IMR-90 (cell line): ENCODE results near the gene TBL3. TPM values are rescaled to one million over a fixed set of nuclear protein-coding genes. Genes with fewer than 3 reads are reported as not detected.

Experiments used
- ATAC-seq: fragments of 200-7000 bp; cut with Tn5 transposase; 2 replicates; pipeline ENCODE4 v1.9.1; 2020; ENCODE audit warnings: low read depth, mild to moderate bottlenecking, moderate library complexity
- BruUV-seq: library from RNA; stranded (reverse); fragments of 400-500 nt; replicated peaks from 2 replicates; lab custom pipeline; 2021; lab: Mats Ljungman, UMichigan
- CTCF ChIA-PET: fragments of 300-600 bp; formaldehyde crosslinking; extraction: SDS; loops from one replicate; lab custom pipeline; 2021; ENCODE audit warnings: antibody characterized with exemption; lab: Yijun Ruan, JAX
- POLR2A ChIA-PET: fragments of 300-600 bp; sonication (Branson Sonifier 250); formaldehyde crosslinking; loops from one replicate; lab custom pipeline; 2022; ENCODE audit warnings: antibody characterized with exemption; ENCODE audit not compliant: unreplicated experiment; lab: Charles Lee
- DNase-seq: peaks from one replicate; pipeline ENCODE4 v3.0.0; 2013
- H2AFZ ChIP-seq: replicated peaks from 2 replicates; pipeline ENCODE3; 2013; ENCODE audit warnings: low read length, mild to moderate bottlenecking; ENCODE audit not compliant: poor library complexity
- H2AK5ac ChIP-seq: 2 replicates; pipeline ENCODE4 v1.6.1; 2013; ENCODE audit warnings: low read depth, low read length, inconsistent platforms
- H2AK9ac ChIP-seq: replicated peaks from 2 replicates; pipeline ENCODE3; 2013; ENCODE audit warnings: mild to moderate bottlenecking, low read depth, low read length, moderate library complexity; ENCODE audit not compliant: poor library complexity
- H2BK120ac ChIP-seq: 2 replicates; pipeline ENCODE4 v1.6.1; 2013; ENCODE audit warnings: low read depth, low read length, inconsistent platforms
- H2BK15ac ChIP-seq: 3 replicates; pipeline ENCODE4 v1.6.1; 2013; ENCODE audit warnings: low read depth, low read length, inconsistent platforms
- H2BK20ac ChIP-seq: 2 replicates; pipeline ENCODE4 v1.6.1; 2013; ENCODE audit warnings: low read depth, mild to moderate bottlenecking, inconsistent platforms, low read length, moderate library complexity
- H2BK5ac ChIP-seq: 2 replicates; pipeline ENCODE4 v1.6.1; 2013; ENCODE audit warnings: mild to moderate bottlenecking, low read depth, low read length, inconsistent platforms; ENCODE audit not compliant: poor library complexity, severe bottlenecking
- H3K14ac ChIP-seq: replicated peaks from 2 replicates; pipeline ENCODE4 v1.6.1; 2013; ENCODE audit warnings: low read depth, low read length, inconsistent platforms
- H3K18ac ChIP-seq: 2 replicates; pipeline ENCODE4 v1.6.1; 2013; ENCODE audit warnings: low read depth, low read length, control low read depth
- H3K23ac ChIP-seq: 2 replicates; pipeline ENCODE4 v1.6.1; 2013; ENCODE audit warnings: low read depth, low read length, inconsistent platforms
- H3K27ac ChIP-seq: 2 replicates; pipeline ENCODE4 v1.5.1; 2013; ENCODE audit warnings: mild to moderate bottlenecking, control low read depth, low read length; ENCODE audit not compliant: insufficient read depth
- H3K27me3 ChIP-seq: 2 replicates; pipeline ENCODE4 v1.6.1; 2013; ENCODE audit warnings: low read length; ENCODE audit not compliant: control insufficient read depth, insufficient read depth
- H3K36me3 ChIP-seq: 2 replicates; pipeline ENCODE4 v1.6.1; 2013; ENCODE audit warnings: low read length, mixed read lengths; ENCODE audit not compliant: control insufficient read depth, insufficient read depth
- H3K4ac ChIP-seq: 2 replicates; pipeline ENCODE4 v1.6.1; 2013; ENCODE audit warnings: low read depth, low read length, inconsistent platforms
- H3K4me1 ChIP-seq: 2 replicates; pipeline ENCODE4 v1.6.1; 2013; ENCODE audit warnings: low read length, mixed read lengths; ENCODE audit not compliant: control insufficient read depth, insufficient read depth
- H3K4me2 ChIP-seq: 2 replicates; pipeline ENCODE4 v1.6.1; 2013; ENCODE audit warnings: low read depth, mild to moderate bottlenecking, control low read depth, low read length, moderate library complexity
- H3K4me3 ChIP-seq: 2 replicates; pipeline ENCODE4 v1.5.1; 2013; ENCODE audit warnings: low read depth, mild to moderate bottlenecking, control low read depth, low read length, moderate library complexity; ENCODE audit not compliant: insufficient read depth
- H3K56ac ChIP-seq: 2 replicates; pipeline ENCODE4 v1.6.1; 2013; ENCODE audit warnings: low read length, inconsistent platforms; ENCODE audit not compliant: insufficient read depth; ENCODE audit errors: extremely low read depth
- H3K79me1 ChIP-seq, 2 experiments: 2 replicates each; pipeline ENCODE4 v1.6.1; 2013; ENCODE audit warnings: low read length in 2 of 2, inconsistent platforms in 1 of 2, low read depth in 1 of 2
- H3K9ac ChIP-seq: 2 replicates; pipeline ENCODE4 v1.6.1; 2013; ENCODE audit warnings: low read depth, low read length, control low read depth
- H3K9me1 ChIP-seq: 2 replicates; pipeline ENCODE4 v1.6.1; 2013; ENCODE audit warnings: low read length, inconsistent platforms; ENCODE audit not compliant: insufficient read depth
- H3K9me3 ChIP-seq: 2 replicates; pipeline ENCODE4 v1.6.1; 2013; ENCODE audit warnings: low read length; ENCODE audit not compliant: control insufficient read depth, insufficient read depth
- H4K20me1 ChIP-seq: 2 replicates; pipeline ENCODE4 v1.6.1; 2013; ENCODE audit warnings: low read length, inconsistent platforms; ENCODE audit not compliant: insufficient read depth
- H4K5ac ChIP-seq: 2 replicates; pipeline ENCODE4 v1.6.1; 2013; ENCODE audit warnings: mild to moderate bottlenecking, low read depth, low read length, control low read depth
- H4K8ac ChIP-seq, 2 experiments: 2 replicates each; pipeline ENCODE4 v1.6.1; 2013; ENCODE audit warnings: low read depth in 2 of 2, low read length in 2 of 2, control low read depth in 1 of 2, inconsistent platforms in 1 of 2
- H4K91ac ChIP-seq: 2 replicates; pipeline ENCODE4 v1.6.1; 2013; ENCODE audit warnings: low read depth, low read length, inconsistent platforms; ENCODE audit not compliant: insufficient read depth
- CHD1 ChIP-seq: IDR thresholded peaks from 2 replicates; pipeline ENCODE4 v1.6.1; 2012; ENCODE audit warnings: low read depth, low read length, improper control_type of control experiment
- MAZ ChIP-seq: IDR thresholded peaks from 2 replicates; pipeline ENCODE4 v1.6.1; 2012; ENCODE audit warnings: low read depth, mild to moderate bottlenecking, low read length, improper control_type of control experiment, moderate library complexity, borderline replicate concordance
- MXI1 ChIP-seq: IDR thresholded peaks from 2 replicates; pipeline ENCODE4 v1.6.1; 2012; ENCODE audit warnings: low read depth, mild to moderate bottlenecking, low read length, moderate library complexity, borderline replicate concordance
- POLR2A ChIP-seq: IDR thresholded peaks from 2 replicates; pipeline ENCODE4 v1.6.1; 2012; ENCODE audit warnings: mild to moderate bottlenecking, low read depth, low read length
- SMC3 ChIP-seq: fragments of 150-350 bp; IDR thresholded peaks from 2 replicates; pipeline ENCODE4 v1.6.1; 2016; ENCODE audit warnings: low read depth, mild to moderate bottlenecking, antibody characterized with exemption, low read length, moderate library complexity
- WGBS, 2 experiments: methylation state at CpG; one replicate each; pipeline versions ENCODE4 v1.1.5 to v1.1.7; 2013; ENCODE audit warnings: missing lambda C conversion rate in 2 of 2; ENCODE audit not compliant: insufficient read length in 1 of 2; ENCODE audit errors: extremely low coverage in 2 of 2; 5-methylcytosine and 5-hydroxymethylcytosine counted together
- dilution Hi-C: fragments of 300-500 bp; cut with HindIII; formaldehyde crosslinking; loops from one replicate; pipeline ENCODE4 v1.14.3; 2018; ENCODE audit warnings: low sequenced_read_pairs; ENCODE audit not compliant: unreplicated experiment
- in situ Hi-C: fragments of 300-500 bp; cut with MboI; formaldehyde crosslinking; loops from 3 replicates; pipeline ENCODE4 v1.14.3; 2019; ENCODE audit warnings: low sequenced_read_pairs, inconsistent platforms, mixed read lengths
- intact Hi-C: fragments of 100-400 bp; cut with micrococcal nuclease; formaldehyde crosslinking; loops from 2 replicates; pipeline ENCODE4 v1.10.0; 2022
- polyA plus RNA-seq, 3 experiments: library from polyadenylated mRNA; depleted of rRNA; stranded (reverse); fragments of >200 nt; gene quantifications; 2 replicates each; pipeline ENCODE4 v1.2.3, GENCODE V29; 2012; ENCODE audit warnings: low replicate concordance in 1 of 3
- total RNA-seq: library from RNA; depleted of rRNA; stranded (reverse); fragments of >200 nt; gene quantifications from 2 replicates; pipeline ENCODE4 v1.2.3, GENCODE V29; 2012

The TBL3 gene
- total and polyA plus RNA-seq, 2 of the 4 experiments (the other 2 are of a cell fraction), result 38.5 to 60.8 TPM

GRCh38 chr16:1942810-1943726 lies 28.8 kb upstream of the TBL3 start, which contains the start of gene MSRB1:
TSS of gene MSRB1 (minus strand) at chr16:1943199. CDS start at chr16:1943156, 43 bp downstream.
- Histone ChIP-seq H2AFZ (peak within 1 kb of the TSS; percentile 95), H3K9ac (peak within 1 kb of the TSS; percentile 64), H3K79me1 (peaks cover 9 to 13% of the 10 kb centered on the region in 2 experiments; a peak in 3 of 4 replicates), H4K91ac (no peak within 1 kb of the TSS; the same call in 1 of the 2 replicates), H3K36me3 (peaks cover 16% of the 10 kb centered on the region), H3K9me3 (no peaks in the 10 kb centered on the region), H4K5ac (peak within 1 kb of the TSS; percentile 61), H3K27ac (peak within 1 kb of the TSS; percentile 22; the same call in 1 of the 2 replicates), H2AK5ac (peak within 1 kb of the TSS; percentile 25; the same call in 1 of the 2 replicates), H4K8ac (peak within 1 kb of the TSS; percentile 87 to 89), H3K14ac (peak within 1 kb of the TSS; percentile 12), H3K9me1 (no peaks in the 10 kb centered on the region), H3K56ac (no peak within 1 kb of the TSS), H2BK120ac (no peak within 1 kb of the TSS), H3K4me2 (peak within 1 kb of the TSS; percentile 78), H2AK9ac (peak within 1 kb of the TSS; percentile 35), H2BK5ac (no peak within 1 kb of the TSS), H4K20me1 (no peaks in the 10 kb centered on the region), H3K23ac (peak within 1 kb of the TSS; percentile 47; the same call in 1 of the 2 replicates), H3K4me1 (peaks cover 5% of the 10 kb centered on the region; the same call in 1 of the 2 replicates), H3K27me3 (no peaks in the 10 kb centered on the region), H3K18ac (no peak within 1 kb of the TSS), H2BK20ac (no peak within 1 kb of the TSS), H3K4ac (peak within 1 kb of the TSS; percentile 6; the same call in 1 of the 2 replicates), H2BK15ac (no peak within 1 kb of the TSS), H3K4me3 (peak within 1 kb of the TSS; percentile 83)
- WGBS, 2 experiments, result 2% methylated on average over 21 of the region's 77 CpGs; no CpG with 5 or more reads in 1 of the 2 experiments
- ATAC-seq (peak; percentile 99), DNase-seq (peak; percentile 96)
- in situ Hi-C loops (no loop called here), intact Hi-C loops (no loop called here), dilution Hi-C loops (no loop called here)
- ChIA-PET POLR2A (no interaction called here), CTCF (interaction anchor here (0.7 to 1.3 kb wide), 3 partner anchors 9 to 130 kb away, joined by 3 to 4 read pairs (median 3); no protein-coding TSS in a partner anchor)
- BruUV-seq, result no TSS peak
- TF ChIP-seq POLR2A (peak; percentile 72), SMC3 (no peak), MXI1 (peak; percentile 48; the same call in 1 of the 2 replicates), MAZ (peak; percentile 70; the same call in 1 of the 2 replicates), CHD1 (no peak)
